Measurements from ENCODE around the gene CCDC106.

The CCDC106 gene

DNA sequence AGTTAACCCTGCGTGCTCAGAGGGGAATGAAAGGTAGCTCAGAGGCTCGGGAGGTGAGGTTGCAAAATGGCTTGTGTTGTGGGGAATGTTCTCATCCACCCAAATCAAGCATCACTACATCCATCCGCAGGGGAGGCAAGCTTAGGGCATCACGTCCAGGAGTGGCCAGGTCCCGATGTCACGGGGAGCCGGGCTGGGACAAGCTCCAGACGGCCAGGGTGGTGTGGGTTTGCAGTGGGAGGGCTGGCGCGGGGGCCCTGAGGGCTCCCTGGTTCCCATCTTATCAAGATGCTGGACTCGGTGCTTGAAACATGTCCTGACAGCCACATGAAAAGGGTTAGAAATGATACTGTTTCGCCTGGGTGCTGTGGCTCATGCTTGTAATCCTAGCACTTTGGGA lies 52.8 kb downstream of the CCDC106 start:
- FAIRE-seq = no peak

GRCh38 chr19:55702131-55702627 lies 54.2 kb downstream of the CCDC106 start:
- no peak for FAIRE-seq

All from colon (tissue), 2 donors.